Esophagus muscularis mucosa (tissue), 4 donors: ENCODE results near the gene STK35. TPM values are rescaled to one million over a fixed set of nuclear protein-coding genes. Genes with fewer than 3 reads are reported as not detected.

Experiments
- DNase-seq: peaks from one replicate; pipeline ENCODE4 v3.0.0-alpha.2; 2017; ENCODE audit errors: extremely low spot score
- H3K27ac ChIP-seq, 4 donors: fragments of 200-600 bp; sonication (generic); replicated peaks in 1 of 4; 1 replicate in 3 of 4; 2 replicates in 1 of 4; pipeline ENCODE4 v1.5.1; 2016 to 2019; ENCODE audit warnings: mild to moderate bottlenecking in 1 of 4
- H3K27me3 ChIP-seq, 4 donors: fragments of 200-600 bp; sonication (generic); one replicate each; pipeline versions ENCODE4 v1.5.1 to v1.6.0; 2016 to 2019
- H3K36me3 ChIP-seq, 4 donors: fragments of 200-600 bp; sonication (generic); one replicate each; pipeline ENCODE4 v1.5.1; 2016 to 2019
- H3K4me1 ChIP-seq, 4 donors: fragments of 200-600 bp; sonication (generic); one replicate each; pipeline ENCODE4 v1.5.1; 2016 to 2019
- H3K4me3 ChIP-seq, 4 donors: fragments of 200-600 bp; sonication (generic); 1 replicate in 2 of 4; 2 replicates in 2 of 4; pipeline ENCODE4 v1.5.1; 2016 to 2019; ENCODE audit warnings: mild to moderate bottlenecking in 4 of 4, moderate library complexity in 1 of 4
- H3K9me3 ChIP-seq, 4 donors: fragments of 200-600 bp; sonication (generic); 1 replicate in 3 of 4; 2 replicates in 1 of 4; pipeline ENCODE4 v1.5.1; 2016 to 2019
- CTCF ChIP-seq, 3 experiments: fragments of 200-600 bp in 2 of 3; fragments of 450-650 bp in 1 of 3; sonication (generic) in 2 of 3; IDR thresholded peaks; one replicate each; pipeline ENCODE4 v1.5.1; 2017 to 2019; ENCODE audit warnings: antibody characterized with exemption in 3 of 3, mild to moderate bottlenecking in 2 of 3, moderate library complexity in 1 of 3
- EP300 ChIP-seq: sonication (generic); formaldehyde crosslinking; IDR thresholded peaks from one replicate; pipeline ENCODE4 v1.6.1; 2017; ENCODE audit warnings: antibody characterized with exemption
- POLR2A ChIP-seq: fragments of 450-650 bp; IDR thresholded peaks from one replicate; pipeline ENCODE4 v1.6.1; 2017; ENCODE audit warnings: antibody characterized with exemption, moderate library complexity, mild to moderate bottlenecking, low read depth
- POLR2AphosphoS5 ChIP-seq, 2 donors: sonication (generic); formaldehyde crosslinking; IDR thresholded peaks; one replicate each; pipeline ENCODE4 v1.6.1; 2017; ENCODE audit warnings: antibody characterized with exemption in 2 of 2
- WGBS: methylation state at CpG from one replicate; pipeline ENCODE4 v1.1.5; 2018; 5-methylcytosine and 5-hydroxymethylcytosine counted together
- intact Hi-C: fragments of 100-400 bp; cut with DNase I; formaldehyde crosslinking; loops from one replicate; pipeline ENCODE4 v1.15.1; 2023
- total RNA-seq, 4 donors: library from RNA; depleted of rRNA; stranded (reverse); fragments of >200 nt; gene quantifications; one replicate each; pipeline versions ENCODE4 v1.1.0 to v1.2.1, GENCODE V29; 2016

Gene STK35
- total RNA-seq, 4 donors from 2014 or later, result 19.2 to 24.1 (median 22.8) TPM

- peaks cover 0 to 14% (median 2%) of the 10 kb centered on the region in 4 donors for H3K27me3 ChIP-seq
- H3K9me3 ChIP-seq, result no peaks in the 10 kb centered on the region
- no peaks in the 10 kb centered on the region for H3K36me3 ChIP-seq
- H3K27ac ChIP-seq, result no peak overlapping the region
- TF ChIP-seq POLR2AphosphoS5 (IDR thresholded peaks at IDR 0.05) (no peak), EP300 (no peak), CTCF (IDR thresholded peaks at IDR 0.05) (no peak), POLR2A (no peak)
- 68% methylated on average over 5 of the region's 5 CpGs for WGBS
- intact Hi-C loops, result loop anchor here (5.0 kb wide), 1 partner anchor 88 kb away; no protein-coding TSS in a partner anchor
- no peak for DNase-seq
- H3K4me3 ChIP-seq, result no peak overlapping the region
- peaks cover 0 to 8% (median 0%) of the 10 kb centered on the region in 4 donors for H3K4me1 ChIP-seq
These were observed 16.9 kb upstream of the STK35 start for GRCh38 chr20:2084703-2085102.

GRCh38 chr20:2086177-2086979, 15.2 kb upstream of the STK35 start:
- no peak overlapping the region for H3K27ac ChIP-seq

GRCh38 chr20:2086980-2087377, 14.6 kb upstream of the STK35 start:
- 39% methylated on average over 2 of the region's 2 CpGs for WGBS
- Histone ChIP-seq H3K4me3 (no peak overlapping the region), H3K4me1 (peaks cover 0 to 8% (median 0%) of the 10 kb centered on the region in 4 donors), H3K36me3 (no peaks in the 10 kb centered on the region), H3K9me3 (no peaks in the 10 kb centered on the region), H3K27me3 (peaks cover 0 to 4% (median 2%) of the 10 kb centered on the region in 4 donors), H3K27ac (no peak overlapping the region)
- intact Hi-C loops, result loop anchor here (5.0 kb wide), 1 partner anchor 85 kb away; no protein-coding TSS in a partner anchor
- TF ChIP-seq POLR2AphosphoS5 (IDR thresholded peaks at IDR 0.05) (no peak), CTCF (IDR thresholded peaks at IDR 0.05) (no peak), POLR2A (no peak), EP300 (no peak)
- no peak for DNase-seq

More at GRCh38 chr20:2086177-2086979, 15.2 kb upstream of the STK35 start:
- Histone ChIP-seq H3K36me3 (no peaks in the 10 kb centered on the region), H3K4me1 (peaks cover 0 to 8% (median 0%) of the 10 kb centered on the region in 4 donors), H3K4me3 (no peak overlapping the region), H3K27me3 (peaks cover 0 to 4% (median 2%) of the 10 kb centered on the region in 4 donors), H3K9me3 (no peaks in the 10 kb centered on the region)
- no peak for DNase-seq
- intact Hi-C loops, result loop anchor here (5.0 kb wide), 1 partner anchor 86 kb away; no protein-coding TSS in a partner anchor
- WGBS, result 38% methylated on average over 11 of the region's 11 CpGs
- peak in 2 of 3 experiments; percentile 20 to 35 for TF ChIP-seq CTCF (IDR thresholded peaks at IDR 0.05)
- TF ChIP-seq POLR2A, result no peak
- TF ChIP-seq EP300, result no peak
- TF ChIP-seq POLR2AphosphoS5 (IDR thresholded peaks at IDR 0.05), result no peak

- WGBS, result 19% methylated on average over 2 of the region's 2 CpGs
- Histone ChIP-seq H3K4me3 (no peak overlapping the region), H3K36me3 (no peaks in the 10 kb centered on the region), H3K4me1 (peaks cover 0 to 8% (median 0%) of the 10 kb centered on the region in 4 donors), H3K27me3 (peaks cover 0 to 4% (median under 1%) of the 10 kb centered on the region in 4 donors), H3K27ac (no peak overlapping the region), H3K9me3 (no peaks in the 10 kb centered on the region)
- intact Hi-C loops, result loop anchor here (5.0 kb wide), 1 partner anchor 83 kb away; no protein-coding TSS in a partner anchor
- DNase-seq, result no peak
- no peak for TF ChIP-seq POLR2A
- no peak for TF ChIP-seq CTCF (IDR thresholded peaks at IDR 0.05)
- TF ChIP-seq EP300, result no peak
- TF ChIP-seq POLR2AphosphoS5 (IDR thresholded peaks at IDR 0.05), result no peak
These were observed 12.7 kb upstream of the STK35 start for GRCh38 chr20:2088891-2089290.
